HCT116 (cell line): ENCODE results near the gene AP1M1.

Source experiments
- EZH2 ChIP-seq: fragments of 200-600 bp; sonication (generic); IDR thresholded peaks from 2 replicates; pipeline ENCODE4 v1.6.1; 2017; ENCODE audit warnings: antibody characterized with exemption, mixed run types
- POLR2AphosphoS5 ChIP-seq: IDR thresholded peaks from 2 replicates; pipeline ENCODE4 v1.6.1; 2011; ENCODE audit warnings: mild to moderate bottlenecking, low read depth, low read length, moderate library complexity
- REST ChIP-seq: IDR thresholded peaks from 2 replicates; pipeline ENCODE4 v1.6.1; 2012; ENCODE audit warnings: low read depth
- TF ChIP-seq, protein P1 (sequence below), 3 experiments: fragments of 200-600 bp in 1 of 3; sonication (generic) in 1 of 3; IDR thresholded peaks in 2 of 3; conservative IDR thresholded peaks in 1 of 3; 2 replicates each; pipeline ENCODE4 v1.5.1; 2012 to 2017; ENCODE audit warnings: low read depth in 2 of 3, low read length in 2 of 3, antibody characterized with exemption in 1 of 3, borderline replicate concordance in 1 of 3, control low read depth in 1 of 3, mild to moderate bottlenecking in 1 of 3, mixed read lengths in 1 of 3, mixed run types in 1 of 3, moderate library complexity in 1 of 3; ENCODE audit not compliant: insufficient read depth in 1 of 3
- TF ChIP-seq, protein P2 (sequence below): IDR thresholded peaks from 2 replicates; pipeline ENCODE4 v1.6.1; 2012

DNA sequence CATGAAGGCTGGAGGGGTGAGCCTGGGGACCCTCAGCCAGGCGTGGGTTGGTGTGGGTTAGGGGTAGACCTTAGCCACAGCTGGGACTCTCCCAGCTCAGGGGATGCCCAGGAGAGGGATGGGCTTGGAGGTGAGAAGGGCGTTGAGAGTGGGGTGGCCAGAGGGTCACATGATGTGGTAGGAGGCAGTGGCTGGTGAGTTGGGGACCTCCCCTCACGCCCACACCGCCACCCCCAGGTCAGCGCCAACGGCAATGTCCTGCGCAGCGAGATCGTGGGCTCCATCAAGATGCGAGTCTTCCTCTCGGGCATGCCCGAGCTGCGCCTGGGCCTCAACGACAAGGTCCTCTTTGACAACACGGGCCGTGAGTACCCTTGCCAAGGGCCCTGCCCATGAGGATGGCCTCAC is 28.5 kb downstream of the AP1M1 start:
- TF ChIP-seq, protein P1, sequence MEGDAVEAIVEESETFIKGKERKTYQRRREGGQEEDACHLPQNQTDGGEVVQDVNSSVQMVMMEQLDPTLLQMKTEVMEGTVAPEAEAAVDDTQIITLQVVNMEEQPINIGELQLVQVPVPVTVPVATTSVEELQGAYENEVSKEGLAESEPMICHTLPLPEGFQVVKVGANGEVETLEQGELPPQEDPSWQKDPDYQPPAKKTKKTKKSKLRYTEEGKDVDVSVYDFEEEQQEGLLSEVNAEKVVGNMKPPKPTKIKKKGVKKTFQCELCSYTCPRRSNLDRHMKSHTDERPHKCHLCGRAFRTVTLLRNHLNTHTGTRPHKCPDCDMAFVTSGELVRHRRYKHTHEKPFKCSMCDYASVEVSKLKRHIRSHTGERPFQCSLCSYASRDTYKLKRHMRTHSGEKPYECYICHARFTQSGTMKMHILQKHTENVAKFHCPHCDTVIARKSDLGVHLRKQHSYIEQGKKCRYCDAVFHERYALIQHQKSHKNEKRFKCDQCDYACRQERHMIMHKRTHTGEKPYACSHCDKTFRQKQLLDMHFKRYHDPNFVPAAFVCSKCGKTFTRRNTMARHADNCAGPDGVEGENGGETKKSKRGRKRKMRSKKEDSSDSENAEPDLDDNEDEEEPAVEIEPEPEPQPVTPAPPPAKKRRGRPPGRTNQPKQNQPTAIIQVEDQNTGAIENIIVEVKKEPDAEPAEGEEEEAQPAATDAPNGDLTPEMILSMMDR (IDR thresholded peaks at IDR 0.05 in 2 of 3, conservative IDR thresholded peaks at IDR 0.05 in 1 of 3; ENCODE audit: borderline replicate concordance in 1 of 3, insufficient read depth in 1 of 3, low read depth in 2 of 3, low read length in 2 of 3), result no peak
- TF ChIP-seq, protein P2, sequence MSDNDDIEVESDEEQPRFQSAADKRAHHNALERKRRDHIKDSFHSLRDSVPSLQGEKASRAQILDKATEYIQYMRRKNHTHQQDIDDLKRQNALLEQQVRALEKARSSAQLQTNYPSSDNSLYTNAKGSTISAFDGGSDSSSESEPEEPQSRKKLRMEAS, result no peak
- TF ChIP-seq POLR2AphosphoS5 (no peak), EZH2 (no peak), REST (no peak)
